Heart left ventricle (tissue), 13 donors: ENCODE data around the gene MPRIP.

Experiments used
- CTCF ChIP-seq, 12 donors: fragments of 200-600 bp; sonication (generic) in 4 of 12; IDR thresholded peaks; one replicate each; pipeline versions ENCODE4 v1.5.0 to v1.8.0; 2018 to 2022; ENCODE audit warnings: antibody characterized with exemption in 12 of 12, mild to moderate bottlenecking in 5 of 12
- POLR2A ChIP-seq, 2 donors: fragments of 450-650 bp; IDR thresholded peaks; one replicate each; pipeline ENCODE4 v1.6.1; 2017; ENCODE audit warnings: antibody characterized with exemption in 2 of 2, mild to moderate bottlenecking in 2 of 2, moderate library complexity in 2 of 2
- donor health status: ischemic (EF 13 %, LVEDD 7.1; RV severe dilation, severe dysfunction).
- donor health status: DM: no; HTN: yes; CAD: no.
- donor health status: DM: no; HTN: no; CAD: no.
- donor health status: ischemic (EF 25% LVEDD 6.9; RV normal size, moderate dysfunction).
- donor health status: ischemic (EF 25% LVEDD 5.7; RV mildly dilated, moderate dysfunction).
- donor health status: ischemic (EF 35%, LVEDD 5.7; RV mildly dilated, moderate dysfunction).
- donor health status: nonischemic (EF 11% LVEDD 7.7; RV severe dilation, severe dysfunction).
- donor health status: DM: yes; HTN: yes; CAD: no.
- donor health status: PGD.
- donor health status: ischemic (EF 29% LVEDD 5.4; RV normal size, mild dysfunction).
- donor health status: nonischemic (EF 23%, LVEDD 6.1; RV moderate dilation, normal function).

- TF ChIP-seq CTCF (IDR thresholded peaks at IDR 0.05) (no peak), POLR2A (IDR thresholded peaks at IDR 0.05) (no peak)
Measured at GRCh38 chr17:17028059-17028877, 14.0 kb upstream of the MPRIP start.
